K562 treated with DMSO at 1 percent for 12 hours (cell line): Measurements from ENCODE around the gene OR5D14. TPM values are rescaled to one million over a fixed set of nuclear protein-coding genes. Genes with fewer than 3 reads are reported as not detected.

Source experiments
- total RNA-seq: library from RNA; unstranded; fragments of 300-600 nt; gene quantifications from 2 replicates; pipeline ENCODE4 v1.2.3, GENCODE V29; 2022; ENCODE audit not compliant: insufficient read depth

The OR5D14 gene
- total RNA-seq, result not detected in 2 replicates

DNA sequence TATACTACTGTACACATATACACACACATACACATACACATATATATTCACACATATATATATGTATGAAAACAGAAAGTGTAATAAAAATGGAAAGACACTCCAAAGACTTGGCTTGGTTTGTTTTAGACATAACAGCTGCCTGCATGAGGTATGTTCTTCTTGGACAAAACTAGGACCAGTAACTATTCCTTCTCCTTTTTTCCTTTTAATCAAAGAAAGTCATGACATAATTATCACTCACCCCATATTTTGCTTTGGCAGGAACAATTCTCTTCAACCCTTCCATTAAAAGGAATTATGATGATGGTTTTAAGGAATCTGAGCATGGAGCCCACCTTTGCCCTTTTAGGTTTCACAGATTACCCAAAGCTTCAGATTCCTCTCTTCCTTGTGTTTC is at the start of gene OR5D14:
Gene OR5D14 (plus strand): TSS at position 301 of the 400 bp plus-strand sequence. CDS start 0 bp downstream, at position 301.

GRCh38 chr11:55773138-55773537 is 22.2 kb upstream of the OR5D14 start, which contains the start of gene OR5D13:
Gene OR5D13, plus strand, starts transcription at chr11:55773438. Its CDS starts 0 bp downstream, at chr11:55773438.

DNA sequence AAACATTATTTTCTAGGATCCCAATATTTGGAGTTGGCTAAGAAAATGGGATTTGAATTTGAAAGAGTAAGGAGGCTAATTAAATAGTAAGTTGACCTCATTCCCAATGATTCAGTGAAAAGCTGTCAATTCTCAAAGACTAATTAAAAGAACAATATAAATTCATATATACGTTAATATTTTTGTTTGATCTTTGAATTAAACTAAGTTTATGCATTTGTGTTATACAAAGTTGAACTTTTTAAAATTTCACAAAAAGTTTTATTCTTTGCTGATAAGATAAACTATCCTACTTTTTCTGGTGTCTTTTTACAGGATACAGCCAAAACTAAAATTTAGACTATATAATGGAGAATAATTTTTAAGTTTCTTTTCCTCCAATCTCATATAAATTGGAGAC is 15.7 kb downstream of the OR5D14 start, which contains the start of gene OR5L1:
Gene OR5L1 (plus strand): TSS at position 301 of the 400 bp plus-strand sequence. CDS start 100 bp downstream, outside the sequence.

DNA sequence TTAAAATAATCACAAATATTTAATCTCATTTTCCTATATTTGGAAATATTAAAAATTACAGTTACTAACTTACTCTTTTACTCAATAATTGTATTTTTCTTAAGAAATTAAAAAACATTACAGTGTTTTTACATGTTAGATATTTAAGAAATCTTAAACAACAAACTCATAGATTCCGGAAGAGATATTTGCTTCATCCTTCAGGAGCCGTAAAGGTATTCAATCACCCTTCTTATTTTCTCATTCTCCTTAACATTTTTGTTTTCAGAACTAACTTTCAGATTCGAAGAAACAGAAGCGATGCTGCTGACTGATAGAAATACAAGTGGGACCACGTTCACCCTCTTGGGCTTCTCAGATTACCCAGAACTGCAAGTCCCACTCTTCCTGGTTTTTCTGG is 24.0 kb downstream of the OR5D14 start, which contains the start of gene OR5D18:
Gene OR5D18 (plus strand): TSS at position 301 of the 400 bp plus-strand sequence. CDS start 0 bp downstream, at position 301.

DNA sequence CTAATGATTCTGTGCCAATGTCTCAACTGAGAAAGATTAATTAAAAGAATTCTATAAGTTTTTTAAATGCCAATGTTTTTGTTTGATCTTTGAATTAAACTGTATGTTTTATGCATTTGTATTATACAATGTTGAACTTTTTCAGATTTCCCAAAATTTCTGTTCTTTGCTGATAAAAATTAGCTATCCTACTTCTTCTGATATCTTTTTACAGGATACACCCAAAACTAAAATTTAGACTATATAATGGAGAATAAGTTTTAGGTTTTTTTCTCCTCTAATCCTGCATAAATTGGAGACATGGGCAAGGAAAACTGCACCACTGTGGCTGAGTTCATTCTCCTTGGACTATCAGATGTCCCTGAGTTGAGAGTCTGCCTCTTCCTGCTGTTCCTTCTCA is 31.6 kb downstream of the OR5D14 start, which contains the start of gene OR5L2:
Gene OR5L2 (plus strand): TSS at position 301 of the 400 bp plus-strand sequence. CDS start 0 bp downstream, at position 301.

DNA sequence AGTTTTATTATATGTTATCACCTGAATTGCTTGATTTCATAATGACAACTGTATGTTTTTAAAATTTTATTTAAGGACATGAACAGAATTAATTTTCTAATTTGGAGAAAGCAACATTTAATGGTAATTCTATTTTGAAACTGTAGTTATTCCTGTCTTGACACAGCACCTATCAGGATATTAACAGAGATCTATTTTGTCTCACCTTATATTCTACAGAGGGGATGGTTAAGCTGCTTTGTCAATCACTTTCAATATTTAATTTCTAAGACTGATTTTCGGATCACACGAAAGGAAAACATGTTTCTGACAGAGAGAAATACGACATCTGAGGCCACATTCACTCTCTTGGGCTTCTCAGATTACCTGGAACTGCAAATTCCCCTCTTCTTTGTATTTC is 43.1 kb downstream of the OR5D14 start, which contains the start of gene OR5D16:
Gene OR5D16 (plus strand): TSS at position 301 of the 400 bp plus-strand sequence. CDS start 0 bp downstream, at position 301.

Other genes starting within 250 kb of the OR5D14 start
- not detected in 2 replicates for gene OR4C15, start 241.1 kb upstream of the OR5D14 start, total RNA-seq
- gene OR4C16, start 223.4 kb upstream of the OR5D14 start, total RNA-seq, result not detected in 2 replicates
- gene OR4C11, start 187.9 kb upstream of the OR5D14 start, total RNA-seq, result not detected in 2 replicates
- not detected in 2 replicates for gene OR4P4, start 160.4 kb upstream of the OR5D14 start, total RNA-seq
- gene OR4S2, start 147.2 kb upstream of the OR5D14 start, total RNA-seq, result not detected in 2 replicates
- gene OR4C6, start 133.4 kb upstream of the OR5D14 start, total RNA-seq, result not detected in 2 replicates
- gene OR5D13, start 22.1 kb upstream of the OR5D14 start, total RNA-seq, result not detected in 2 replicates
- gene OR5L1, start 15.8 kb downstream of the OR5D14 start, total RNA-seq, result not detected in 2 replicates
- gene OR5D18, start 24.1 kb downstream of the OR5D14 start, total RNA-seq, result not detected in 2 replicates
- gene OR5L2, start 31.7 kb downstream of the OR5D14 start, total RNA-seq, result not detected in 2 replicates
- gene OR5D16, start 43.2 kb downstream of the OR5D14 start, total RNA-seq, result not detected in 2 replicates
- not detected in 2 replicates for gene TRIM51, start 87.7 kb downstream of the OR5D14 start, total RNA-seq
- gene OR5W2, start 119.0 kb downstream of the OR5D14 start, total RNA-seq, result not detected in 2 replicates
- gene OR5I1, start 140.8 kb downstream of the OR5D14 start, total RNA-seq, result not detected in 2 replicates
- gene OR10AG1, start 174.4 kb downstream of the OR5D14 start, total RNA-seq, result not detected in 2 replicates
- gene OR5F1, start 199.1 kb downstream of the OR5D14 start, total RNA-seq, result not detected in 2 replicates
- not detected in 2 replicates for gene OR5AS1, start 232.1 kb downstream of the OR5D14 start, total RNA-seq